Measurements from ENCODE around the gene KLHL5. TPM values are rescaled to one million over a fixed set of nuclear protein-coding genes. Genes with fewer than 3 reads are reported as not detected.

KLHL5 gene
- polyA plus RNA-seq (2011; rRNA removed) (155 and 184 TPM in 2 replicates), polyA minus RNA-seq (2011; rRNA and poly(A)+ RNA removed) (212 and 247 TPM in 2 replicates)

GRCh38 chr4:39062094-39062769, at the start of gene KLHL5:
KLHL5 (plus strand) TSS chr4:39062232; CDS start chr4:39062653, 421 bp downstream.
- ChIA-PET POLR2A (no interaction called here), CTCF (no interaction called here)
- TF ChIP-seq CTCF (IDR thresholded peaks at IDR 0.05; ENCODE audit: low read depth, low read length), result no peak
- Histone ChIP-seq H3K4me3 (ENCODE audit: low read depth, low read length) (no peak within 1 kb of the TSS), H3K9me3 (ENCODE audit: control insufficient read depth, insufficient read depth, low read length) (no peaks in the 10 kb centered on the region), H3K27me3 (ENCODE audit: control insufficient read depth, insufficient read depth, low read length) (no peaks in the 10 kb centered on the region), H3K27ac (ENCODE audit: low read depth, low read length) (no peak within 1 kb of the TSS)
- DNase-seq (ENCODE audit: low read depth, low spot score), result no peak

- no peak for DNase-seq (ENCODE audit: low read depth, low spot score)
- no peaks in the 10 kb centered on the region for H3K27me3 ChIP-seq (ENCODE audit: control insufficient read depth, insufficient read depth, low read length)
- CTCF ChIA-PET, result no interaction called here
- POLR2A ChIA-PET, result no interaction called here
- no peak overlapping the region for H3K4me3 ChIP-seq (ENCODE audit: low read depth, low read length)
- H3K9me3 ChIP-seq (ENCODE audit: control insufficient read depth, insufficient read depth, low read length), result no peaks in the 10 kb centered on the region
- TF ChIP-seq CTCF (IDR thresholded peaks at IDR 0.05; ENCODE audit: low read depth, low read length), result no peak
- H3K27ac ChIP-seq (ENCODE audit: low read depth, low read length), result no peak overlapping the region
These were observed 48.0 kb upstream of the KLHL5 start for GRCh38 chr4:39014028-39014427.

GRCh38 chr4:39020130-39020529, 41.9 kb upstream of the KLHL5 start:
- no peak overlapping the region for H3K4me3 ChIP-seq (ENCODE audit: low read depth, low read length)
- H3K27ac ChIP-seq (ENCODE audit: low read depth, low read length), result no peak overlapping the region
- H3K27me3 ChIP-seq (ENCODE audit: control insufficient read depth, insufficient read depth, low read length), result no peaks in the 10 kb centered on the region
- no peak for TF ChIP-seq CTCF (IDR thresholded peaks at IDR 0.05; ENCODE audit: low read depth, low read length)
- CTCF ChIA-PET, result no interaction called here
- POLR2A ChIA-PET, result no interaction called here
- H3K9me3 ChIP-seq (ENCODE audit: control insufficient read depth, insufficient read depth, low read length), result no peaks in the 10 kb centered on the region
- no peak for DNase-seq (ENCODE audit: low read depth, low spot score)

- H3K27me3 ChIP-seq (ENCODE audit: control insufficient read depth, insufficient read depth, low read length), result no peaks in the 10 kb centered on the region
- ChIA-PET POLR2A (no interaction called here), CTCF (interaction anchor here (0.6 kb wide), 1 partner anchor 160 kb away, joined by 3 read pairs; no protein-coding TSS in a partner anchor)
- TF ChIP-seq CTCF (IDR thresholded peaks at IDR 0.05; ENCODE audit: low read depth, low read length), result no peak
- no peak overlapping the region for H3K27ac ChIP-seq (ENCODE audit: low read depth, low read length)
- no peak for DNase-seq (ENCODE audit: low read depth, low spot score)
- H3K4me3 ChIP-seq (ENCODE audit: low read depth, low read length), result no peak overlapping the region
- H3K9me3 ChIP-seq (ENCODE audit: control insufficient read depth, insufficient read depth, low read length), result no peaks in the 10 kb centered on the region
These were observed 40.4 kb upstream of the KLHL5 start for GRCh38 chr4:39021631-39022030.

- Histone ChIP-seq H3K9me3 (ENCODE audit: control insufficient read depth, insufficient read depth, low read length) (no peaks in the 10 kb centered on the region), H3K4me3 (ENCODE audit: low read depth, low read length) (no peak overlapping the region), H3K27me3 (ENCODE audit: control insufficient read depth, insufficient read depth, low read length) (no peaks in the 10 kb centered on the region), H3K27ac (ENCODE audit: low read depth, low read length) (no peak overlapping the region)
- no peak for TF ChIP-seq CTCF (IDR thresholded peaks at IDR 0.05; ENCODE audit: low read depth, low read length)
- no peak for DNase-seq (ENCODE audit: low read depth, low spot score)
- ChIA-PET CTCF (no interaction called here), POLR2A (no interaction called here)
These were observed 39.8 kb upstream of the KLHL5 start for GRCh38 chr4:39022241-39022640.
